GM12878 (cell line): ENCODE measurements around the gene NPBWR2. TPM values are rescaled to one million over a fixed set of nuclear protein-coding genes. Genes with fewer than 3 reads are reported as not detected.

ENCODE experiments used
- ATAC-seq: fragments of 200-7000 bp; cut with Tn5 transposase; 3 replicates; pipeline ENCODE4 v1.9.1; 2020; ENCODE audit warnings: mild to moderate bottlenecking, moderate library complexity
- BruUV-seq: library from RNA; stranded (reverse); fragments of 400-500 nt; replicated peaks from 2 replicates; lab custom pipeline; 2021; lab: Mats Ljungman, UMichigan
- CTCF ChIA-PET: fragments of 300-600 bp; sonication (Branson Sonifier 250); formaldehyde crosslinking; extraction: SDS; loops from one replicate; lab custom pipeline; 2021; ENCODE audit warnings: inconsistent platforms; lab: Yijun Ruan, JAX
- POLR2A ChIA-PET: fragments of 350-600 bp; formaldehyde crosslinking; extraction: SDS; loops from one replicate; lab custom pipeline; 2021; ENCODE audit warnings: inconsistent platforms; lab: Charles Lee
- RAD21 ChIA-PET: fragments of 300-600 bp; sonication (Branson Sonifier 250); formaldehyde crosslinking; loops from one replicate; lab custom pipeline; 2023; ENCODE audit warnings: antibody characterized with exemption; ENCODE audit not compliant: unreplicated experiment; lab: Charles Lee
- SMC1A ChIA-PET: fragments of 300-600 bp; sonication (Branson Sonifier 250); formaldehyde crosslinking; loops from one replicate; lab custom pipeline; 2023; ENCODE audit not compliant: unreplicated experiment, uncharacterized antibody; lab: Charles Lee
- DNase-seq: peaks from one replicate; pipeline ENCODE4 v3.0.0-alpha.2; 2011; ENCODE audit warnings: low read depth, low spot score
- FAIRE-seq: peaks from 3 replicates; lab custom pipeline; 2011; peaks lifted over from hg19 to GRCh38; lab: Jason Lieb, UNC
- H2AFZ ChIP-seq: 2 replicates; pipeline ENCODE4 v1.6.0; 2011; ENCODE audit warnings: low read depth, low read length, control low read depth; ENCODE audit not compliant: control insufficient read depth
- H3K27ac ChIP-seq: 2 replicates; pipeline ENCODE4 v1.5.1; 2011; ENCODE audit warnings: control low read depth; ENCODE audit not compliant: control insufficient read depth, insufficient read depth
- H3K27me3 ChIP-seq, 2 experiments: replicated peaks in 1 of 2; 2 replicates each; pipeline versions ENCODE4 v1.6.0 to v1.6.1; 2011; ENCODE audit warnings: low read length in 1 of 2; ENCODE audit not compliant: control insufficient read depth in 2 of 2, insufficient read depth in 2 of 2
- H3K36me3 ChIP-seq, 2 experiments: 2 replicates each; pipeline ENCODE4 v1.5.1; 2011; ENCODE audit warnings: low read length in 1 of 2; ENCODE audit not compliant: control insufficient read depth in 2 of 2, insufficient read depth in 2 of 2
- H3K4me1 ChIP-seq: 2 replicates; pipeline ENCODE4 v1.6.1; 2011; ENCODE audit warnings: mild to moderate bottlenecking, low read length, moderate library complexity, mixed read lengths; ENCODE audit not compliant: control insufficient read depth, insufficient read depth
- H3K4me2 ChIP-seq: 2 replicates; pipeline ENCODE4 v1.6.0; 2011; ENCODE audit warnings: control low read depth; ENCODE audit not compliant: control insufficient read depth, insufficient read depth
- H3K4me3 ChIP-seq: fragments of 200-600 bp; sonication (generic); 2 replicates; pipeline ENCODE4 v1.5.1; 2016
- H3K79me2 ChIP-seq: 2 replicates; pipeline ENCODE4 v1.6.0; 2011; ENCODE audit warnings: low read length; ENCODE audit not compliant: control insufficient read depth, insufficient read depth
- H3K9ac ChIP-seq: 2 replicates; pipeline ENCODE4 v1.8.0; 2011; ENCODE audit warnings: low read length, control low read depth, mixed read lengths; ENCODE audit not compliant: control insufficient read depth, insufficient read depth
- H3K9me3 ChIP-seq: replicated peaks from 3 replicates; pipeline ENCODE4 v1.5.1; 2011; ENCODE audit warnings: mild to moderate bottlenecking, low read length; ENCODE audit not compliant: control insufficient read depth, insufficient read depth
- H4K20me1 ChIP-seq: 2 replicates; pipeline ENCODE4 v1.6.0; 2011; ENCODE audit not compliant: control insufficient read depth, insufficient read depth
- CEBPZ ChIP-seq: fragments of 150-350 bp; IDR thresholded peaks from 2 replicates; pipeline ENCODE4 v1.6.1; 2016; ENCODE audit warnings: low read depth, low read length
- CHD2 ChIP-seq: IDR thresholded peaks from 2 replicates; pipeline ENCODE4 v1.6.1; 2011; ENCODE audit warnings: low read depth, low read length, improper control_type of control experiment, borderline replicate concordance
- E4F1 ChIP-seq: fragments of 450-650 bp; IDR thresholded peaks from 2 replicates; pipeline ENCODE4 v1.6.1; 2018; ENCODE audit warnings: borderline replicate concordance, mild to moderate bottlenecking; ENCODE audit not compliant: partially characterized antibody
- EP300 ChIP-seq, 2 experiments: fragments of 150-350 bp in 1 of 2; IDR thresholded peaks; 2 replicates each; pipeline ENCODE4 v1.6.1; 2011 to 2012; ENCODE audit warnings: low read depth in 2 of 2, low read length in 2 of 2, borderline replicate concordance in 1 of 2, improper control_type of control experiment in 1 of 2, inconsistent platforms in 1 of 2; ENCODE audit not compliant: control insufficient read depth in 1 of 2
- HDAC2 ChIP-seq: fragments of 200-600 bp; sonication (generic); IDR thresholded peaks from 2 replicates; pipeline ENCODE4 v1.6.1; 2017
- POU2F2 ChIP-seq: IDR thresholded peaks from 3 replicates; pipeline ENCODE4 v1.6.1; 2011; ENCODE audit warnings: low read depth, mild to moderate bottlenecking, low read length, borderline replicate concordance
- RAD51 ChIP-seq: fragments of 450-650 bp; IDR thresholded peaks from 2 replicates; pipeline ENCODE4 v1.6.1; 2016; ENCODE audit warnings: moderate library complexity, mild to moderate bottlenecking, inconsistent platforms
- SIX5 ChIP-seq: IDR thresholded peaks from 2 replicates; pipeline ENCODE4 v1.6.1; 2011; ENCODE audit warnings: mild to moderate bottlenecking, low read depth, low read length, moderate library complexity; ENCODE audit not compliant: severe bottlenecking
- SUZ12 ChIP-seq: fragments of 200-600 bp; sonication (generic); IDR thresholded peaks from one replicate; pipeline ENCODE4 v1.6.1; 2018; ENCODE audit warnings: antibody characterized with exemption, mild to moderate bottlenecking; ENCODE audit not compliant: unreplicated experiment
- YY1 ChIP-seq: IDR thresholded peaks from 2 replicates; pipeline ENCODE4 v1.6.1; 2011; ENCODE audit warnings: low read depth, mild to moderate bottlenecking, low read length
- ZNF217 ChIP-seq: fragments of 450-650 bp; IDR thresholded peaks from 2 replicates; pipeline ENCODE4 v1.6.1; 2017; ENCODE audit warnings: antibody characterized with exemption, mild to moderate bottlenecking
- ZNF24 ChIP-seq: fragments of 450-650 bp; IDR thresholded peaks from 2 replicates; pipeline ENCODE4 v1.6.1; 2017; ENCODE audit warnings: antibody characterized with exemption, mild to moderate bottlenecking
- ZNF687 ChIP-seq: fragments of 450-650 bp; IDR thresholded peaks from 2 replicates; pipeline ENCODE4 v1.6.1; 2017; ENCODE audit warnings: mild to moderate bottlenecking, moderate library complexity
- WGBS: methylation state at CpG from one replicate; pipeline ENCODE4 v1.1.6; 2016; ENCODE audit warnings: low lambda C conversion rate; ENCODE audit not compliant: insufficient replicate concordance, insufficient coverage; ENCODE audit errors: missing lambda C conversion rate; 5-methylcytosine and 5-hydroxymethylcytosine counted together
- in situ Hi-C: fragments of 300-500 bp; cut with MboI; formaldehyde crosslinking; loops from 9 replicates; pipeline ENCODE4 v1.14.3; 2018; ENCODE audit warnings: mixed read lengths
- intact Hi-C: fragments of 100-400 bp; cut with micrococcal nuclease; formaldehyde crosslinking; loops from one replicate; pipeline ENCODE4 v1.14.2; 2022; ENCODE audit not compliant: unreplicated experiment
- polyA plus RNA-seq, 11 experiments: library from polyadenylated mRNA; depleted of rRNA in 4 of 11; unstranded in 6 of 11; stranded (reverse) in 5 of 11; fragments of >200 nt; fragmentation: Nextera tagmentation in 4 of 11; fragmentation: Illumina TruSeq in 1 of 11; extraction: Ambion mirVana in 4 of 11; extraction: Trizol in 1 of 11; gene quantifications; 1 replicate in 1 of 11; 2 replicates in 10 of 11; pipeline versions ENCODE4 v1.2.1 to v1.2.3, GENCODE V29; 2011 to 2016; ENCODE audit warnings: inconsistent platforms in 2 of 11, missing spikeins in 2 of 11, low read depth in 1 of 11
- total RNA-seq, 4 experiments: library from RNA; depleted of rRNA in 3 of 4; stranded (reverse); fragments of >200 nt in 3 of 4; fragmentation: Illumina TruSeq in 1 of 4; extraction: Trizol in 1 of 4; gene quantifications; 2 replicates each; pipeline versions ENCODE4 v1.2.1 to v1.2.3, GENCODE V29; 2013 to 2021

NPBWR2 gene
- total and polyA plus RNA-seq, 10 of the 15 experiments (the other 5 are each of a cell fraction or from before 2014, with no cell fraction given): not detected

- ChIA-PET CTCF (no interaction called here), SMC1A (interaction anchor here (0.6 kb wide), 1 partner anchor 48 kb away, joined by 3 read pairs; no protein-coding TSS in a partner anchor), RAD21 (no interaction called here), POLR2A (no interaction called here)
- Histone ChIP-seq H3K4me2 (no peak overlapping the region), H3K27ac (no peak overlapping the region), H3K4me1 (no peaks in the 10 kb centered on the region), H4K20me1 (no peaks in the 10 kb centered on the region), H3K9me3 (peaks cover 5% of the 10 kb centered on the region; the same call in 2 of the 3 replicates), H3K36me3 (no peaks in the 10 kb centered on the region), H3K9ac (no peak overlapping the region), H2AFZ (no peak overlapping the region), H3K4me3 (no peak overlapping the region), H3K27me3 (no peaks in the 10 kb centered on the region), H3K79me2 (no peaks in the 10 kb centered on the region)
- no peak for DNase-seq
- no TSS peak for BruUV-seq
- in situ Hi-C loops (no loop called here), intact Hi-C loops (no loop called here)
- ATAC-seq: no peak
- FAIRE-seq: no peak
- WGBS: 34% methylated on average over 12 of the region's 12 CpGs
- no peak for TF ChIP-seq CHD2
- no peak for TF ChIP-seq CEBPZ
- no peak for TF ChIP-seq ZNF687
- no peak for TF ChIP-seq ZNF217
- no peak for TF ChIP-seq ZNF24
- TF ChIP-seq POU2F2: no peak
- no peak for TF ChIP-seq YY1
- no peak for TF ChIP-seq EP300 (IDR thresholded peaks at IDR 0.05; ENCODE audit: borderline replicate concordance in 1 of 2, control insufficient read depth in 1 of 2, low read depth in 2 of 2, low read length in 2 of 2)
- no peak for TF ChIP-seq SIX5
- no peak for TF ChIP-seq RAD51
- no peak for TF ChIP-seq HDAC2
- TF ChIP-seq SUZ12: no peak
- TF ChIP-seq E4F1: no peak
Observed at GRCh38 chr20:64146936-64147477, 39.6 kb upstream of the NPBWR2 start.
